ENCODE data around the gene GSTP1. TPM values are rescaled to one million over a fixed set of nuclear protein-coding genes. Genes with fewer than 3 reads are reported as not detected.
"Not testable (repeated sequence)": the region's sequence is repeated elsewhere in the genome, so short reads cannot be mapped to it uniquely, and the experiment has no call there.

GSTP1 gene
- total RNA-seq, 1 donor from 2014 or later: 246 TPM

GRCh38 chr11:67562963-67563704 lies 20.5 kb upstream of the GSTP1 start:
- DNase-seq (ENCODE audit: low read depth): no peak

GRCh38 chr11:67563705-67564114 lies 19.9 kb upstream of the GSTP1 start:
- DNase-seq (ENCODE audit: low read depth): peak; percentile 84

DNA sequence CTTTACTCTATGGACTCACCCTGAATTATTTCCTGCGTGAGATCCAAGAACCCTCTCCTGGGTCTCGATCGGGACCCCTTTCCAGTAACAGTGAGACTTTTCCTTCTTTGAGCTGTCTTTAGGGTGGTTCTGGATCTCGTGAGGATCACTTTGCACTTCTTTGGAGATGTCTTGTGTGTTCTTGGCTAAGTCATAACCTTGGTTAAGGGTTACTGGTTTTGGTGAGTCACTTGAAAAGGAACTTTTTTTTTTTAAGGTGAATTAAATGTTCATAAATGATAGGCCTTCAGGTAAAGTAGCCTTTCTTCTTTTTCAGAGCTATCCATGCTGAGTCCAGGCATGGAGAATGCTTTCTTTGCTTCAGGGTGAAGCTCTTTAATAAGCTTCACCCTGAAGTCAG lies 19.4 kb upstream of the GSTP1 start:
- no peak for DNase-seq (ENCODE audit: low read depth)

DNA sequence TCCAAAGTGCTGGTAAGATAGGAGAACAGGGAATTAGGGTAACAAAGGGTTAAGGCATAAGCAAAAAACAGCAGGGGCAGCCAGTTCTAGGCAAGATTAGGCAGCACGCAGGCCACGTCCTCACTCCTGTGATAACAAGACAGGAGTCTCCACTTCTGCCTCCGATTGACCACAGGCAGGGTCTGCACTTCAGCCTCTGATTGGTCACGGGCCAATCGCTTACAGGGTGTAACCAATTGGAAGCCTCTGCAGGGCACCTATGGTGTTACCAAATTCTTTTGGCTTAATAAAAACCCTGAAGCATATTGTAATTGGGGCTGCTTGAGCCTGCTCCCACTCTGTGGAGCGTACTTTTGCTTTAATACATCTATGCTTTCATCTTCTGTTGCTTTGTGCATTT lies 12.2 kb upstream of the GSTP1 start:
- DNase-seq (ENCODE audit: low read depth): no peak

GRCh38 chr11:67572305-67572704 lies 11.3 kb upstream of the GSTP1 start:
- no peak for DNase-seq (ENCODE audit: low read depth)

GRCh38 chr11:67572747-67573419 lies 10.7 kb upstream of the GSTP1 start:
- peak; percentile 86 for DNase-seq (ENCODE audit: low read depth)

DNA sequence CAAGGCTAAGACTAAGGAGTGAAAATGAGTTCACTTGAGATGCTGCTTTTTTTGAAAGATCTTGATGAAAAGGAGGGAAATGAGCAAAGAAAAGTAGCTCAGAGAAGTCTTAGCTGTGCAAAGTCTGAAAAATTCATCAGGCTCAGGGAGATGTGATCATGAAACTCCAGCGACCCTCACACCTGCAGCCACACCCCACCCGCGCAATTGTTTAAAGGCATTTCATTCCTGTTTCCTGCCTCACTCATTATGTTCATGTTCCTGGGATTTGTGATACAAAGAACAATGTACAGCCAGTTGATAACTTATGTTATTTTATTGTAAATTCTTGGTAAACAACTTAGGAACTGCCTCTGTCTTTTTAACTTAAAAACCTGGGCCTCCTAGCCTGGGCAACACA lies 8.7 kb upstream of the GSTP1 start:
- no peak for DNase-seq (ENCODE audit: low read depth)

DNA sequence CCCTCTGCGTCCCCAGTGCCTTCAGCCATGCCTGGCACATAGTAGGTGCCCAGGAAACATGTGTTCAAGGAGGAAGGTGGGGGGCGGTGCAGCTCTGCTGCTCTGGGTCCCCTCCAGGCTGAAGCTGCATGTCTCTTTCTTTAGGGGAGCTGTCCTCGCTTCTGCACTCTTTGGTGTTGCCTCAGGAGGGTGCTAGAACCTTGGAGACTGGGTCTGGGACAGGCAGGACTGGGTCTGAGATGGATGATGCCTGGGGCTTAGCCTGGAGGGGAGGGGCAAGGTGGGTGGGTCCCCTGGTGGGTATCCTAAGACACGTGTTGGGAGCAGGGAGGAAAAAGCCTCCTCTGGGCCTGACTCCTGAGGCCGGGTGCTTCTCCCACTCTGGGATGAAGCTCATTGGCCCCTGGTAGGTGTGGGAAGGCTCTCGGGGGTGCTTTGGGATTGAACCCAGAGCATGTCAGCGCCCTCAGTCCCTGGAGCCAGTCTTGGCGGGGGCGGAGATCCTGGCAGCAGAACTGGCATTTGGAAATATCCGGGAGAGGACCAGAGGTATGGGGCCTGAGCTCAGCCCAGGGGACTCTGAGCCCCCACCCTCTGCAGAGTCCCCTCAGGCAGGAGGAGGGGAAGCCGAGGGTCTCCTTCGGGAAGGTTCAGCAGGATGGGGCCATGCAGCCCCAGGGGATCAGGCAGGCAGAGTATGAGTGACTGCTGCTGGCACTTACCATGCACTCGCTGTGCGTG lies 6.7 kb upstream of the GSTP1 start:
- DNase-seq (ENCODE audit: low read depth): no peak

DNA sequence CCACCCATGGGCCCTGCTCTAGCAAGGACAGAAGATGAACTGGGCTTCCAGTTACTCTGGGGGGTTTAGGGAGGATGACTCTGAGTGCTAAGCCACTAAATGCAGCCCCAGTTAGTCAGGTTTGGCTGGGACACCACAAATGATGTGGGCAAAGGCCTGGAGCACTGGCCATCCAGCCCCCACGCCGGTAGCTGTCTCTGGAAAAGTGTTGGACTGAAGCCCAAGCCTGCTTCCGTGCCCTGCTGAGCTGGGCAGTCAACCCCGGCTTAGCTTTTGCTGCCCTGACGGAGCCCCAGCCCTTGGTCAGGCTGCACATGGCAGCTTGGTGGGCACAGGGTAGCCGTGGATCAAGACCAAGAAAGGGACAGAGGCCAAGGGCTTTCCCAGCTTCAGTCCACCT lies 5.7 kb upstream of the GSTP1 start:
- DNase-seq (ENCODE audit: low read depth): peak; percentile 27

- no peak for DNase-seq (ENCODE audit: low read depth)
These were observed 2.1 kb upstream of the GSTP1 start for GRCh38 chr11:67581469-67581868.

DNA sequence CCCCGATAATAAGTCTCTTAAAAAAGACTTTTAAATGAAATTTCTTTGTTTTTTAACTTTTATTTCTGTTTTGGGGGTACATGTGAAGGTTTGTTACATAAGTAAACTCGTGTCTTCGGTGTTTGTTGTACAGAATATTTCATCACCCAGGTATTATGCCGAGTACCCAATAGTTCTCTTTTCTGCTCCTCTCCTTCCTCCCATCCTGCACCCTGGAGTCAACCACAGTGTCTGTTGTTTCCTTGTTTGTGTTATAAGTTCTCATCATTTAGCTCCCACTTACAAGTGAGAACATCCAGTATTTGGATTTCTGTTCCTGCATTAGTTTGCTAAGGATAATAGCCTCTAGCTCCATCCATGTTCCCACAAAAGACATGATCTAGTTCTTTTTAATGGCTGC lies 1.6 kb upstream of the GSTP1 start:
- DNase-seq (ENCODE audit: low read depth): no peak

DNA sequence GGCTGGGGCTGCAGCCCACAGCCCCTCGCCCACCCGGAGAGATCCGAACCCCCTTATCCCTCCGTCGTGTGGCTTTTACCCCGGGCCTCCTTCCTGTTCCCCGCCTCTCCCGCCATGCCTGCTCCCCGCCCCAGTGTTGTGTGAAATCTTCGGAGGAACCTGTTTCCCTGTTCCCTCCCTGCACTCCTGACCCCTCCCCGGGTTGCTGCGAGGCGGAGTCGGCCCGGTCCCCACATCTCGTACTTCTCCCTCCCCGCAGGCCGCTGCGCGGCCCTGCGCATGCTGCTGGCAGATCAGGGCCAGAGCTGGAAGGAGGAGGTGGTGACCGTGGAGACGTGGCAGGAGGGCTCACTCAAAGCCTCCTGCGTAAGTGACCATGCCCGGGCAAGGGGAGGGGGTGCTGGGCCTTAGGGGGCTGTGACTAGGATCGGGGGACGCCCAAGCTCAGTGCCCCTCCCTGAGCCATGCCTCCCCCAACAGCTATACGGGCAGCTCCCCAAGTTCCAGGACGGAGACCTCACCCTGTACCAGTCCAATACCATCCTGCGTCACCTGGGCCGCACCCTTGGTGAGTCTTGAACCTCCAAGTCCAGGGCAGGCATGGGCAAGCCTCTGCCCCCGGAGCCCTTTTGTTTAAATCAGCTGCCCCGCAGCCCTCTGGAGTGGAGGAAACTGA lies 731 bp downstream of the GSTP1 start:
- peak; percentile 45 for DNase-seq (ENCODE audit: low read depth)

GRCh38 chr11:67584881-67585873 lies 1.6 kb downstream of the GSTP1 start:
- DNase-seq (ENCODE audit: low read depth): no peak

DNA sequence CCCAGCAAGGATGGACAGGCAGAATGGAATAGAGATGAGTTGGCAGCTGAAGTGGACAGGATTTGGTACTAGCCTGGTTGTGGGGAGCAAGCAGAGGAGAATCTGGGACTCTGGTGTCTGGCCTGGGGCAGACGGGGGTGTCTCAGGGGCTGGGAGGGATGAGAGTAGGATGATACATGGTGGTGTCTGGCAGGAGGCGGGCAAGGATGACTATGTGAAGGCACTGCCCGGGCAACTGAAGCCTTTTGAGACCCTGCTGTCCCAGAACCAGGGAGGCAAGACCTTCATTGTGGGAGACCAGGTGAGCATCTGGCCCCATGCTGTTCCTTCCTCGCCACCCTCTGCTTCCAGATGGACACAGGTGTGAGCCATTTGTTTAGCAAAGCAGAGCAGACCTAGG lies 2.3 kb downstream of the GSTP1 start:
- no peak for DNase-seq (ENCODE audit: low read depth)

DNA sequence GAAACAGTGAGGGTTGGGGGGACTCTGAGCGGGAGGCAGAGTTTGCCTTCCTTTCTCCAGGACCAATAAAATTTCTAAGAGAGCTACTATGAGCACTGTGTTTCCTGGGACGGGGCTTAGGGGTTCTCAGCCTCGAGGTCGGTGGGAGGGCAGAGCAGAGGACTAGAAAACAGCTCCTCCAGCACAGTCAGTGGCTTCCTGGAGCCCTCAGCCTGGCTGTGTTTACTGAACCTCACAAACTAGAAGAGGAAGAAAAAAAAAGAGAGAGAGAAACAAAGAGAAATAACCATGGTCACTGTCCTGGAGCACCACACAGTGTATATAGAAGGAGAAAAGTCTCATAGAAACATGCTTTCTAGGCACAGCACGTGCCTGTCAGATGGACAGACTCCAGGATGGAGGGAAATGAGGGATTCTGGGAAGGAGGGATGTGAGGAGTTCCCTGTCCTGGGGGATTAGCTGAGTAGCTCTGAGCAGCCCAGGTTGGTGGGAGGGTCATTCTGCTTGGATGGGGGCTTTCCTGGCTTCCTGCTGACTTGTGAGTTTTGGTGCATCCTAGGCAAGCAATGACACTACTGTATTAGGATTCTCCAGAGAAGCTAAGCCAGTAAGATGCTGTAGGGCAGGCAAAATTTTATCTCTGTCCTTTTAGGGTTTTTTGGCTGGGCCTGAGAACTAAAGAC lies 3.1 kb downstream of the GSTP1 start:
- DNase-seq (ENCODE audit: low read depth): no peak

- DNase-seq (ENCODE audit: low read depth): no peak
These were observed 4.5 kb downstream of the GSTP1 start for GRCh38 chr11:67588136-67588503.

DNA sequence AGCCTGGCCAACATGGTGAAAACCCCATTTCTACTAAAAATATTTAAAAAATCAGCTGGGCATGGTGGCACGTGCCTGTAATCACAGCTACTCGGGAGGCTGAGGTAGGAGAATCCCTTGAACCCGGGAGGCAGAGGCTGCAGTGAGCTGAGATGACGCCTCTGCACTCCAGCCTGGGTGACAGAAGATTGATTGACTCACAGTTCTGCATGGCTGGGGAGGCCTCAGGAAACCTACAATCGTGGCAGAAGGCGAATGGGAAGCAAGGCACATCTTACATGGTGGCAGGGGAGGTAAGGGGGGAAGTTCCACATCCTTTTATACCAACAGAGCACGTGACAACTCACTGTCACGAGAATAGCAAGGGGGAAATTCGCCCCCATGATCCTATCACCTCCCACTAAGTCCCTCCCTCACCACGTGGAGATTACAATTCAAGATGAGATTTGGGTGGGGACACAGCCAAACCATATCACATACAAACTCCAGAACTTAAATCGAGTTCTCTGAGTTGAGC lies 5.3 kb downstream of the GSTP1 start:
- not testable (repeated sequence) for DNase-seq (ENCODE audit: low read depth)

- no peak for DNase-seq (ENCODE audit: low read depth)
These were observed 9.4 kb downstream of the GSTP1 start for GRCh38 chr11:67592880-67593564.

- DNase-seq (ENCODE audit: low read depth): no peak
These were observed 9.9 kb downstream of the GSTP1 start for GRCh38 chr11:67593565-67593905.
